HUES48 (cell line): ENCODE measurements around the gene SEL1L2.

Experiments used
- H3K27ac ChIP-seq: one replicate; pipeline ENCODE4 v1.7.0; 2013; ENCODE audit warnings: low read depth, low read length, inconsistent platforms
- H3K27me3 ChIP-seq: 2 replicates; pipeline ENCODE4 v1.6.1; 2013; ENCODE audit warnings: mild to moderate bottlenecking, low read length; ENCODE audit not compliant: control insufficient read depth, insufficient read depth
- H3K36me3 ChIP-seq: 2 replicates; pipeline ENCODE4 v1.6.1; 2013; ENCODE audit warnings: low read length; ENCODE audit not compliant: control insufficient read depth, insufficient read depth
- H3K4me1 ChIP-seq: 2 replicates; pipeline ENCODE4 v1.6.1; 2013; ENCODE audit warnings: mild to moderate bottlenecking, low read length; ENCODE audit not compliant: control insufficient read depth, insufficient read depth
- H3K4me3 ChIP-seq: 2 replicates; pipeline ENCODE4 v1.5.1; 2013; ENCODE audit warnings: mild to moderate bottlenecking, low read depth, low read length
- H3K9ac ChIP-seq: 2 replicates; pipeline ENCODE4 v1.6.1; 2013; ENCODE audit warnings: mild to moderate bottlenecking, low read depth, low read length, moderate library complexity
- H3K9me3 ChIP-seq: 2 replicates; pipeline ENCODE4 v1.6.1; 2013; ENCODE audit warnings: low read length; ENCODE audit not compliant: control insufficient read depth, insufficient read depth

Gene SEL1L2

DNA sequence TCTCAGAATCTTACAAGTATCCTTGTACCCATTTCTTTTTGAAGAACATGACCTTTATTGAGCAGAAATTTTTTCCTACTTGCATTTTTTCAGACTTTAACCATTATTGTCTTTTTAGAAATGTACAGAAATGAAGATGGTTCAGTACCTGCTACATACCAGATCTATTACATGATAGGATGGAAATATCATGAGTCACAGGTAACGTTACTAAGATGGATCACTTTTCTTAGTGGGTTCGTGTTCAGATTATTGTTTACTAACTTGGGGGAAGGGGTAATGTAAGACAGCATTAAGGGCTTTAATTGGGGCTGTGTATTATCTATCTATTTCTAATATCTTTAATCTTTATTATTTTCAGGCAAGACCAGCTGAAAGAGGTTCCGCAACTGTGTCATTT lies 173.7 kb downstream of the SEL1L2 start:
- peaks cover 68% of the 10 kb centered on the region for H3K36me3 ChIP-seq
- no peaks in the 10 kb centered on the region for H3K27me3 ChIP-seq
- H3K27ac ChIP-seq: no peak overlapping the region
- H3K4me1 ChIP-seq: no peaks in the 10 kb centered on the region
- H3K4me3 ChIP-seq: no peak overlapping the region
- H3K9me3 ChIP-seq: no peaks in the 10 kb centered on the region
- H3K9ac ChIP-seq: no peak overlapping the region

DNA sequence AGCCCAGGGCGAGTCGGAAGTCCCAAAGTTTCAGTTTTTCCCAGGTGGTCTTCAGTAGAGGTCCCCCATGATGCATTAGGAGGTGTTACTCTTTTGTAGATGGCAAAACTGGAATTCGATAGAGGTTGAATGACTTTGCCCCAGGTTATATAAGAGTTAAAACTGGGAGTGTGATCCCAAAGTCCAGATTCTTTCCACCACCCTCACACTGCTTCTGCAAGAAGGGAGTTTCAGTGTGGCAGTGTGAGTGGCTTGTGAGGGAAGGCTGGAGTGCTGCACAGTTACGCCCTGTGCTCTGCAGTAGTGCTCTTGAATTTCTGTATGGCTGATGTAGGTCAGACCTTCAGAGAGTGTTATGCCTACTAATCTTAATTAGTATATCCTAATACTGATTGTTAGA lies 175.7 kb downstream of the SEL1L2 start:
- Histone ChIP-seq H3K36me3 (peaks cover 89% of the 10 kb centered on the region), H3K4me3 (no peak overlapping the region), H3K27me3 (no peaks in the 10 kb centered on the region), H3K27ac (no peak overlapping the region), H3K9me3 (no peaks in the 10 kb centered on the region), H3K4me1 (no peaks in the 10 kb centered on the region), H3K9ac (no peak overlapping the region)

DNA sequence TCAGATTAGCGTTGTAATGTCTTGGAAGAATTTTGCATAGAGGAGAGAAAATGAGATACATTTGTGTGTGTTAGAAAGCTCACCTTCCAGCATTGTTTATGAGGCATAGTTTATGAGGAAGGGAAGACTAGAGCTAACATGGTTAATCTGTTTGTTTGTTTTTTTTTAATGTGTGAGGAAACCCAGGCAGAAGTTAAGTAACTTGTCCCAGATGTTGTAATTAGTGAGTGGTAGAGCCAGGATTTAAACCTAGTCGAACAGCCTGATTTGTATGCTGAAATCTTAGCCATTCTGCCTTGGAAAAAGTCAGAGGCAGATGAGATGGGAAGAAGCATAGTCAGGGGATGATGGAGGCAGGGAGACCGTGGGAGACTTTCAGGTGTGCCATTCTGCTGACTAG lies 176.5 kb downstream of the SEL1L2 start:
- no peaks in the 10 kb centered on the region for H3K27me3 ChIP-seq
- no peak overlapping the region for H3K27ac ChIP-seq
- H3K9ac ChIP-seq: no peak overlapping the region
- no peak overlapping the region for H3K4me3 ChIP-seq
- no peaks in the 10 kb centered on the region for H3K9me3 ChIP-seq
- peaks cover 97% of the 10 kb centered on the region for H3K36me3 ChIP-seq
- H3K4me1 ChIP-seq: no peaks in the 10 kb centered on the region

DNA sequence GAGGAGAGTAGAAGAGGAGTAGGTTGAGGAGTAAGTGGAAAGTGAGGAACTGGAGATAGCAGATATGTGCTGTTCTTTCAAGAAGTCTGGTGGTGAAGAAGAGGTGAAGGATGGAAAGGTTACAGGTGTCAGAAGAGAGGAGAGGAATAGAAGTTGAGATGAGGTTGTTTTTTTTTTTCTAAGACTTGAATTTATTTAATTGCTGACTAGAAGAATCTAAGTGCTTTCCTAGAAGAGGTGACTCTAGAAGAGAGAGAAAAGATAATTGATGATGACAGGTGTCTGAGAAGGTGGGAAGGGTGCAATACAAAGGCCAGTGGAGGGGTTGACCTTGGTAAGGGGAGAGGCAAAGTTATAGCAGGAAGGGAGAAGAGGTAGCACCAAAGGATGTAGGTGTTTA lies 180.0 kb downstream of the SEL1L2 start:
- no peaks in the 10 kb centered on the region for H3K27me3 ChIP-seq
- H3K9me3 ChIP-seq: no peaks in the 10 kb centered on the region
- H3K9ac ChIP-seq: no peak overlapping the region
- H3K27ac ChIP-seq: no peak overlapping the region
- no peak overlapping the region for H3K4me3 ChIP-seq
- no peaks in the 10 kb centered on the region for H3K4me1 ChIP-seq
- peaks cover 98% of the 10 kb centered on the region for H3K36me3 ChIP-seq

DNA sequence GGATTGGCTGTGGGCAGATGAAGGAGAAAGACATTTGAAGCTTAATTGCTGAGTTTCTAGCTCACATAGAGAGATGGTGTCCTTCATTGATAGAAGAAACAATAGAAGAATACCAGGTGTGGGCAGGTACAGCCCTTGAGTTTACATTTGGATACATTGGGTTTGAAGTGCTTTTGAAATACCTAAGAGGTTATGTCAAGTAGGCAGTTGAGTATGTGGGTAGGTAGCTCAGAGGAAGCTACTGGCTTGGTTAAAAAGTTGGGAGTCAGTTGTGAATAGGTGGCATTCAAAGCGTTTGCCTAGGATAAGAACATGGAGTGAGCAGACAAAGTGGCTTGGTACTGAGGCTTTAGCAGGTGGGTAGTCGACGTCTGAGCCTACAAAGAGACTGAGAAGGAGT lies 180.6 kb downstream of the SEL1L2 start:
- H3K27me3 ChIP-seq: no peaks in the 10 kb centered on the region
- H3K4me1 ChIP-seq: no peaks in the 10 kb centered on the region
- H3K9ac ChIP-seq: no peak overlapping the region
- H3K36me3 ChIP-seq: peaks cover 98% of the 10 kb centered on the region
- H3K9me3 ChIP-seq: no peaks in the 10 kb centered on the region
- no peak overlapping the region for H3K27ac ChIP-seq
- no peak overlapping the region for H3K4me3 ChIP-seq

DNA sequence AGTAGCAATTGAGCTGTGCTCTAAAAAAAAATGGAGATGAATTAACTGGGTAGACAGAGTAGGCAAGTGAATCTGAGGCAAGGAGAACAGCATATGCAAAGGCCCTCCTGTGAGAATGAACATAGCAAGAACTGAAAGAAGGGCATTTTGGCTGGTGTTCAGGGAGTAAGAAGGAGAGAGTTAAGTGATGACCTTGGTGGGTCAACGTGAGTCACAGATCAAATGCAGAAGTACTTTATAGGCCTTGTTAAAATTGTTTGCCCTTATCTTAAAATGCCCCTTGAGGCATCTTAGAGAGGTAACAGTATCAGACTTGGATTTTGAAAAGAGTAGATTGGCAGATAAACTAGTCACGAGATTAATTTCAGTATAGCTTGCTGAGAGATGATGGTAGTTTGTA lies 181.0 kb downstream of the SEL1L2 start:
- H3K9ac ChIP-seq: no peak overlapping the region
- H3K4me1 ChIP-seq: no peaks in the 10 kb centered on the region
- H3K9me3 ChIP-seq: no peaks in the 10 kb centered on the region
- H3K36me3 ChIP-seq: peaks cover 98% of the 10 kb centered on the region
- H3K27ac ChIP-seq: no peak overlapping the region
- H3K4me3 ChIP-seq: no peak overlapping the region
- no peaks in the 10 kb centered on the region for H3K27me3 ChIP-seq

DNA sequence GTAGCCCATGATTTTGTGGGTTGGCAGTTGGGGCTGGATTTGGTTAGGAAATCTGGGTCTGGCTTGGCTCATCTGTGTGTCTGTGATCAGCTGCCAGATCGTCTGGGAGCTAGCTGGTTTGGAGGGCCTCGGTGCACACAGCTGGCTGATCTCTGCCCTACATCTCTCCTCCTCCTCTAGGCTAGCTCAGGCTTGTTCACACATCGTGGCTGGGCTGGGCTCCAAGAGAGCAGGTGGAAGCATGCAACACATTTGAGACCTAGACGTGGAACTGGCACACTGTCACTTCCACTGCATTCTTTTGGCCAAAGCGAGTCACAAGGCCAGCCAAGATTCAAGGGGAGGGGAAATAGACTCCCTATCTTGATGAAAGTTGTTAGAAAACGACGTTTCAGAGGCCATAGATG lies 189.7 kb downstream of the SEL1L2 start:
- H3K4me3 ChIP-seq: no peak overlapping the region
- H3K4me1 ChIP-seq: no peaks in the 10 kb centered on the region
- H3K9ac ChIP-seq: no peak overlapping the region
- peaks cover 99% of the 10 kb centered on the region for H3K36me3 ChIP-seq
- no peaks in the 10 kb centered on the region for H3K27me3 ChIP-seq
- H3K9me3 ChIP-seq: no peaks in the 10 kb centered on the region
- no peak overlapping the region for H3K27ac ChIP-seq

DNA sequence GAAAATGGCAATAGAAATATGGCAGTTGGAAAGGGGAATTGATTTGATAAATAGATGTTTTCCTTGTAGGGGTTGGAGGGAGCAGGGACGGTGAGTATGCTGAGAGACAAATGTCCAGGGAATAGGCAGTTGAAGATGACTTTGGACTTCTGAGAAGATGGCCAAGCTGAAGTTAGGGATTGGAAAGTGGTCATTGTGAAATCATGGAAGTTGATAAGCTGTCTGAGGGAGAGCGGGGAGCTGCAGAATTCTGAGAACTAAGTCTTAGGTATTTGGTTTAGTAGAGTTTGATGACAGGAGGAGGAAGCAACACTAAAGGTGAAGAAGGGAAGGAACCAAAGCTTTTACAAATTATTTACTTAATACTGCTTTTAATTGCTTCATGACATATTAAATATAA lies 190.4 kb downstream of the SEL1L2 start:
- no peaks in the 10 kb centered on the region for H3K4me1 ChIP-seq
- H3K27me3 ChIP-seq: no peaks in the 10 kb centered on the region
- H3K9ac ChIP-seq: no peak overlapping the region
- peaks cover 99% of the 10 kb centered on the region for H3K36me3 ChIP-seq
- no peaks in the 10 kb centered on the region for H3K9me3 ChIP-seq
- no peak overlapping the region for H3K27ac ChIP-seq
- H3K4me3 ChIP-seq: no peak overlapping the region
